ENCODE data around the gene BBS2. TPM values are rescaled to one million over a fixed set of nuclear protein-coding genes. Genes with fewer than 3 reads are reported as not detected.

BBS2 gene
- total and polyA plus RNA-seq, 8 donors: 11.3 to 142 (median 47.7) TPM

GRCh38 chr16:56513972-56514371 lies 5.9 kb downstream of the BBS2 start:
- Histone ChIP-seq H3K27me3 (no peaks in the 10 kb centered on the region), H3K27ac (no peak overlapping the region), H3K9me3 (no peaks in the 10 kb centered on the region), H3K36me3 (peaks cover 12 to 39% (median 34%) of the 10 kb centered on the region in 4 donors), H3K4me1 (peaks cover 0 to 62% (median 23%) of the 10 kb centered on the region in 4 donors), H3K4me3 (no peak overlapping the region)
- TF ChIP-seq CTCF (IDR thresholded peaks at IDR 0.05) (peak in 5 of 7 experiments; percentile 23 to 63 (median 56)), POLR2A (IDR thresholded peaks at IDR 0.05) (no peak), POLR2AphosphoS5 (IDR thresholded peaks at IDR 0.05) (no peak)
- DNase-seq: peak; percentile 48 to 76
- 24 to 49% (median 27%) methylated on average over 3 of the region's 3 CpGs for WGBS, 5 donors
- intact Hi-C loops (cut with DNase I; ENCODE audit: low total_unique reads): no loop called here

GRCh38 chr16:56513091-56513490 lies 6.7 kb downstream of the BBS2 start:
- no peak for DNase-seq
- intact Hi-C loops (cut with DNase I; ENCODE audit: low total_unique reads): no loop called here
- H3K27ac ChIP-seq: no peak overlapping the region
- H3K27me3 ChIP-seq: no peaks in the 10 kb centered on the region
- H3K36me3 ChIP-seq: peaks cover 16 to 48% (median 42%) of the 10 kb centered on the region in 4 donors
- no peak overlapping the region for H3K4me3 ChIP-seq
- WGBS, 5 donors: 85 to 99% (median 95%) methylated on average over 2 of the region's 2 CpGs
- no peaks in the 10 kb centered on the region for H3K9me3 ChIP-seq
- no peak for TF ChIP-seq EP300 (IDR thresholded peaks at IDR 0.05)
- TF ChIP-seq POLR2A (IDR thresholded peaks at IDR 0.05): no peak
- TF ChIP-seq POLR2AphosphoS5 (IDR thresholded peaks at IDR 0.05): no peak
- no peak for TF ChIP-seq CTCF (IDR thresholded peaks at IDR 0.05)
- peaks cover 0 to 53% (median 17%) of the 10 kb centered on the region in 4 donors for H3K4me1 ChIP-seq

GRCh38 chr16:56512025-56512424 lies 7.8 kb downstream of the BBS2 start:
- H3K4me3 ChIP-seq: no peak overlapping the region
- peaks cover 16 to 58% (median 53%) of the 10 kb centered on the region in 4 donors for H3K36me3 ChIP-seq
- intact Hi-C loops (cut with DNase I; ENCODE audit: low total_unique reads): no loop called here
- peaks cover 0 to 43% (median 13%) of the 10 kb centered on the region in 4 donors for H3K4me1 ChIP-seq
- no peak overlapping the region for H3K27ac ChIP-seq
- TF ChIP-seq EP300 (IDR thresholded peaks at IDR 0.05): no peak
- no peak for TF ChIP-seq POLR2A (IDR thresholded peaks at IDR 0.05)
- no peak for TF ChIP-seq CTCF (IDR thresholded peaks at IDR 0.05)
- TF ChIP-seq POLR2AphosphoS5 (IDR thresholded peaks at IDR 0.05): no peak
- H3K27me3 ChIP-seq: no peaks in the 10 kb centered on the region
- 95 to 100% (median 98%) methylated on average over 1 of the region's 1 CpG for WGBS, 5 donors
- DNase-seq: no peak
- H3K9me3 ChIP-seq: no peaks in the 10 kb centered on the region

- no peaks in the 10 kb centered on the region for H3K27me3 ChIP-seq
- H3K4me1 ChIP-seq: peaks cover 0 to 28% (median 7%) of the 10 kb centered on the region in 4 donors
- no peak for DNase-seq
- intact Hi-C loops (cut with DNase I; ENCODE audit: low total_unique reads): no loop called here
- H3K36me3 ChIP-seq: peaks cover 20 to 73% (median 68%) of the 10 kb centered on the region in 4 donors
- TF ChIP-seq POLR2A (IDR thresholded peaks at IDR 0.05) (no peak), EP300 (IDR thresholded peaks at IDR 0.05) (no peak), POLR2AphosphoS5 (IDR thresholded peaks at IDR 0.05) (no peak), CTCF (IDR thresholded peaks at IDR 0.05) (no peak)
- WGBS, 5 donors: 81 to 96% (median 86%) methylated on average over 2 of the region's 2 CpGs
- no peak overlapping the region for H3K4me3 ChIP-seq
- H3K9me3 ChIP-seq: no peaks in the 10 kb centered on the region
- no peak overlapping the region for H3K27ac ChIP-seq
These were observed 9.3 kb downstream of the BBS2 start for GRCh38 chr16:56510544-56510943.

Measured in stomach (tissue), 9 donors.